GM13977 (cell line): ENCODE results near the gene CKM.
"Not testable (repeated sequence)": the region's sequence is repeated elsewhere in the genome, so short reads cannot be mapped to it uniquely, and the experiment has no call there.

Source experiments
- DNase-seq: peaks from one replicate; pipeline ENCODE4 v3.0.0; 2012; ENCODE audit warnings: low spot score
- CTCF ChIP-seq: IDR thresholded peaks from 2 replicates; pipeline ENCODE4 v1.5.1; 2012; ENCODE audit warnings: mild to moderate bottlenecking, control low read depth; ENCODE audit not compliant: insufficient read depth; ENCODE audit errors: extremely low read depth, missing control alignments
- in situ Hi-C: fragments of 300-500 bp; cut with MboI; formaldehyde crosslinking; loops from one replicate; pipeline ENCODE4 v1.12.0; 2022; ENCODE audit warnings: low sequenced_read_pairs, low pct_unique_long_range_greater_than_20kb, mixed read lengths, inconsistent platforms; ENCODE audit not compliant: unreplicated experiment

The CKM gene

DNA sequence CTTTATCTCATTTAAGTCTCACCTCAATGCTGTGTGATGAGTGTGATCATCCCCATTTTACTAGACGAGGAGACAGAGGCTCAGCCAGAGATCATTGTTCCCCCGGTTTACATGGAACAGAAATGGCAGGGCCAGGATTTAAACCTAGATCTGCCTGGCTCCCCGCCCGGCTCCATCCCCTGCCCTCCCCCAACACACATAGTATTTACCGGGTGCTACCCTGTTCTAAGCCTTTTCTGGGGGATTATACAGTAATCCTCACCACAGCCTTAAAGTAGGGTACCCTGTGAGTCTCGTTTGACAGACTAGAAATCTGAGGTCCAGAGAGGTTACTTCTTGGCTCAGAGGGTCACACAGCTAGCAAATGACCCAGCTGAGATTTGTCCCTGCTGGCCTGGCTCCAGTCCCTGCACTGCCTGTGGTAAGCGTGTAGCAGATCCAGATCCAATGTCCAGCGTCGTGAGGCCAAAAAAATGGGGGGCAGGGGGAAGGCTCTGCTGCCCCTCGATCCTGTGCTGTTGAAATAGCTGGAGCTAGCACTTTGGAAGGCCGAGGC, 14.1 kb upstream of the CKM start:
- no peak for TF ChIP-seq CTCF
- in situ Hi-C loops, result no loop called here
- no peak for DNase-seq

- in situ Hi-C loops, DNase-seq: not testable (repeated sequence)
These were observed 12.2 kb upstream of the CKM start for GRCh38 chr19:45334881-45335280.

- no peak for TF ChIP-seq CTCF
- in situ Hi-C loops, result no loop called here
- no peak for DNase-seq
These were observed 11.1 kb upstream of the CKM start for GRCh38 chr19:45333609-45334303.

GRCh38 chr19:45331411-45331810, 8.7 kb upstream of the CKM start:
- in situ Hi-C loops, result no loop called here
- DNase-seq, result no peak

GRCh38 chr19:45327404-45328143, 4.9 kb upstream of the CKM start:
- in situ Hi-C loops, result no loop called here
- no peak for DNase-seq
- no peak for TF ChIP-seq CTCF

More at GRCh38 chr19:45331411-45331810, 8.7 kb upstream of the CKM start:
- no peak for TF ChIP-seq CTCF

GRCh38 chr19:45324349-45324907, 1.8 kb upstream of the CKM start:
- no peak for TF ChIP-seq CTCF
- DNase-seq, result no peak
- in situ Hi-C loops, result no loop called here

GRCh38 chr19:45323671-45324081, 1.0 kb upstream of the CKM start:
- no peak for TF ChIP-seq CTCF
- in situ Hi-C loops, result no loop called here
- peak; percentile 46 for DNase-seq
